GM21447 (cell line): ENCODE results near the gene POFUT2.

Experiments used
- ATAC-seq: cut with Tn5 transposase; IDR thresholded peaks from one replicate; pipeline ENCODE4 v1.9.1; 2021; ENCODE audit not compliant: unreplicated experiment

POFUT2 gene

GRCh38 chr21:45285266-45285931, 2.3 kb downstream of the POFUT2 start:
- no peak for ATAC-seq

GRCh38 chr21:45284456-45284741, 3.3 kb downstream of the POFUT2 start:
- ATAC-seq, result no peak

- no peak for ATAC-seq
These were observed 3.9 kb downstream of the POFUT2 start for GRCh38 chr21:45283611-45284455.

- no peak for ATAC-seq
These were observed 4.6 kb downstream of the POFUT2 start for GRCh38 chr21:45283035-45283610.

GRCh38 chr21:45282283-45283034, 5.2 kb downstream of the POFUT2 start:
- no peak for ATAC-seq

- ATAC-seq, result no peak
These were observed 6.0 kb downstream of the POFUT2 start for GRCh38 chr21:45281411-45282282.

GRCh38 chr21:45280969-45281368, 6.7 kb downstream of the POFUT2 start:
- no peak for ATAC-seq

GRCh38 chr21:45280178-45280821, 7.4 kb downstream of the POFUT2 start:
- no peak for ATAC-seq

- no peak for ATAC-seq
These were observed 8.1 kb downstream of the POFUT2 start for GRCh38 chr21:45279446-45280177.

GRCh38 chr21:45278156-45278911, 9.4 kb downstream of the POFUT2 start:
- no peak for ATAC-seq

- ATAC-seq, result no peak
These were observed 10.3 kb downstream of the POFUT2 start for GRCh38 chr21:45277101-45278045.

- no peak for ATAC-seq
These were observed 11.1 kb downstream of the POFUT2 start for GRCh38 chr21:45276596-45276995.

- ATAC-seq, result no peak
These were observed 17.3 kb downstream of the POFUT2 start for GRCh38 chr21:45270306-45270821.

- ATAC-seq, result no peak
These were observed 17.8 kb downstream of the POFUT2 start for GRCh38 chr21:45269861-45270260.

GRCh38 chr21:45267390-45267760, 20.3 kb downstream of the POFUT2 start:
- ATAC-seq, result no peak

- no peak for ATAC-seq
These were observed 20.9 kb downstream of the POFUT2 start for GRCh38 chr21:45266518-45267389.
